SK-N-SH treated with all-trans-retinoic acid at 6 μM for 48 hours (cell line): ENCODE results near the gene GEMIN7.

ENCODE experiments used
- BACH2 ChIP-seq: fragments of 250-450 bp; sonication (Bioruptor Pico); IDR thresholded peaks from 2 replicates; pipeline ENCODE4 v1.9.0; 2021; ENCODE audit warnings: mild to moderate bottlenecking, borderline replicate concordance
- CREB5 ChIP-seq: fragments of 250-450 bp; sonication (Bioruptor Pico); IDR thresholded peaks from 2 replicates; pipeline ENCODE4 v1.5.1; 2020; ENCODE audit warnings: low read depth, mild to moderate bottlenecking, moderate library complexity
- PATZ1 ChIP-seq: fragments of 250-450 bp; sonication (Bioruptor Pico); IDR thresholded peaks from 2 replicates; pipeline ENCODE4 v1.8.0; 2020; ENCODE audit warnings: mild to moderate bottlenecking, moderate library complexity, borderline replicate concordance
- PPARA ChIP-seq: fragments of 250-450 bp; sonication (Bioruptor Pico); IDR thresholded peaks from 2 replicates; pipeline ENCODE4 v1.5.0; 2020; ENCODE audit warnings: mild to moderate bottlenecking, borderline replicate concordance
- SNAI2 ChIP-seq: fragments of 250-450 bp; sonication (Bioruptor Pico); IDR thresholded peaks from 2 replicates; pipeline ENCODE4 v1.5.0; 2020; ENCODE audit warnings: mild to moderate bottlenecking, moderate library complexity
- TOX ChIP-seq: fragments of 250-450 bp; sonication (Bioruptor Pico); IDR thresholded peaks from 2 replicates; pipeline ENCODE4 v1.8.0; 2021; ENCODE audit warnings: mild to moderate bottlenecking, moderate library complexity, borderline replicate concordance
- ZC3H10 ChIP-seq: fragments of 250-450 bp; sonication (Bioruptor Pico); IDR thresholded peaks from 2 replicates; pipeline ENCODE4 v1.5.1; 2021; ENCODE audit warnings: mild to moderate bottlenecking, moderate library complexity
- ZFP3 ChIP-seq: fragments of 250-450 bp; sonication (Bioruptor Pico); IDR thresholded peaks from 2 replicates; pipeline ENCODE4 v1.5.0; 2020; ENCODE audit warnings: mild to moderate bottlenecking, moderate library complexity
- ZNF70 ChIP-seq: fragments of 450-650 bp; formaldehyde crosslinking; IDR thresholded peaks from 2 replicates; pipeline ENCODE4 v1.5.0; 2020; ENCODE audit warnings: mild to moderate bottlenecking, moderate library complexity

- TF ChIP-seq PATZ1 (CRISPR knock-in tag) (no peak), ZNF70 (no peak), PPARA (CRISPR knock-in tag) (no peak), ZFP3 (CRISPR knock-in tag) (no peak), SNAI2 (CRISPR knock-in tag) (no peak), BACH2 (CRISPR knock-in tag) (no peak), CREB5 (no peak), ZC3H10 (CRISPR knock-in tag) (no peak), TOX (CRISPR knock-in tag) (no peak)
Measured at GRCh38 chr19:45099467-45100191, 20.6 kb downstream of the GEMIN7 start.
